ENCODE measurements around the gene PRMT5. TPM values are rescaled to one million over a fixed set of nuclear protein-coding genes. Genes with fewer than 3 reads are reported as not detected.
A peak's percentile ranks its signal among the peaks of the same experiment; 100 is the strongest.

Gene PRMT5
- total and polyA plus RNA-seq, 2 donors (not counting 3 experiments of a cell fraction or from before 2014, with no cell fraction given): 73.1 to 197 TPM

DNA sequence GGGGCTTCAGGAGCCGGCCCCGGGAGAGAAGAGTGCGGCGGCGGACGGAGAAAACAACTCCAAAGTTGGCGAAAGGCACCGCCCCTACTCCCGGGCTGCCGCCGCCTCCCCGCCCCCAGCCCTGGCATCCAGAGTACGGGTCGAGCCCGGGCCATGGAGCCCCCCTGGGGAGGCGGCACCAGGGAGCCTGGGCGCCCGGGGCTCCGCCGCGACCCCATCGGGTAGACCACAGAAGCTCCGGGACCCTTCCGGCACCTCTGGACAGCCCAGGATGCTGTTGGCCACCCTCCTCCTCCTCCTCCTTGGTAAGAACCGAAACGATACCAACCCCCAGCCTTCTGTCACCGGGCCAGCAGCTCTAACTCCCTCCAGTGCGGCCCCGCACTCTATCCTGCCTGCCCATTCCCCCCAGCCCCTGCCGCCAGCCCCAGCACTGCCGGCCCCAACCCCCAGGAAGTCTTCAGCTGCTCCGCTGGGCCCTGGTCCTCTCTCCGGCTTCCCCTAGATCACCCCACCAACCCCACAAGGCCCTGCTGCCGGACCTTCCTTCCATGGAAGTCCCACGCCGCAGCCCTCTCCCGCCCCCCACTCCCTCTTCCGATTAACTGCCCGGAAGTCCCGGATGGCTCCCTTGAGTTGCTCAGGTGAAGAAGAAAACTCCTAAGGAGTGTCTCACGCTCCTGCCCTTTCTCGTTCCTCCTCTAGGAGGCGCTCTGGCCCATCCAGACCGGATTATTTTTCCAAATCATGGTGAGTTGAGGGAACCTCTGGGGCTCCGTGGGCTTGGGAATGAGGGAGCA lies 56.9 kb downstream of the PRMT5 start:
- H3K4me1 ChIP-seq (ENCODE audit: control insufficient read depth, extremely low read depth, insufficient read depth, low read length): peaks cover 18% of the 10 kb centered on the region
- TF ChIP-seq POLR2A (IDR thresholded peaks at IDR 0.05; ENCODE audit: low read depth, low read length) (peak; percentile 59), MAX (IDR thresholded peaks at IDR 0.05; ENCODE audit: insufficient read depth, insufficient read length) (no peak), MYC (IDR thresholded peaks at IDR 0.05; ENCODE audit: low read depth, low read length) (no peak), CTCF (IDR thresholded peaks at IDR 0.05; ENCODE audit: extremely low read depth in 1 of 2, insufficient read depth in 1 of 2, low read depth in 1 of 2, low read length in 2 of 2) (peak; percentile 90 to 97)
- DNase-seq (ENCODE audit: low read depth, low spot score) (peak; percentile 87), FAIRE-seq (peak; percentile 82)
- dilution Hi-C loops (cut with MboI; ENCODE audit: extremely low pct_ligation_motif_present, low sequenced_read_pairs) (no loop called here), intact Hi-C loops (cut with micrococcal nuclease) (loop anchor here (1.0 kb wide), 5 partner anchors 12 to 315 kb away; partner anchors contain the start of gene DAD1)
- no peaks in the 10 kb centered on the region for H3K27me3 ChIP-seq (ENCODE audit: control insufficient read depth in 2 of 2, insufficient read depth in 2 of 2, low read length in 2 of 2)
- BruUV-seq (replicated peaks): TSS peak; percentile 17
- peak overlapping the region; percentile 97 for H3K4me2 ChIP-seq (ENCODE audit: insufficient read depth, low read length)
- no peaks in the 10 kb centered on the region for H3K9me1 ChIP-seq (replicated peaks; ENCODE audit: control insufficient read depth, extremely low read depth, insufficient read depth, low read length)
- H2AFZ ChIP-seq (ENCODE audit: low read depth, low read length): peak overlapping the region; percentile 97
- peaks cover 13 to 31% of the 10 kb centered on the region in 2 experiments for H3K36me3 ChIP-seq (ENCODE audit: control insufficient read depth in 2 of 2, extremely low read depth in 1 of 2, insufficient read depth in 2 of 2, low read length in 2 of 2)
- peak overlapping the region; percentile 89 for H3K27ac ChIP-seq (ENCODE audit: insufficient read depth, low read depth, low read length)
- no peaks in the 10 kb centered on the region for H4K20me1 ChIP-seq (replicated peaks; ENCODE audit: control insufficient read depth, extremely low read depth, insufficient read depth, low read length)
- ChIA-PET CTCF (interaction anchor here (0.6 to 4.7 kb wide), 21 partner anchors 10 to 317 kb away, joined by 3 to 75 read pairs (median 9); partner anchors contain the start of genes MMP14, PRMT5, RBM23 and REM2), POLR2A (interaction anchor here (0.5 to 0.7 kb wide), 3 partner anchors 17 to 257 kb away, joined by 3 to 4 read pairs (median 3); no protein-coding TSS in a partner anchor)
- H3K9me3 ChIP-seq (replicated peaks; ENCODE audit: control insufficient read depth, insufficient read depth, low read length): no peaks in the 10 kb centered on the region
- peak overlapping the region; percentile 93 for H3K9ac ChIP-seq (replicated peaks; ENCODE audit: extremely low read depth, insufficient read depth, low read length)
- peaks cover 15% of the 10 kb centered on the region for H3K79me2 ChIP-seq (ENCODE audit: control insufficient read depth, insufficient read depth, low read length)
- H3K4me3 ChIP-seq (replicated peaks in 1 of 3; ENCODE audit: insufficient read depth in 1 of 3, low read depth in 1 of 3, low read length in 3 of 3): peak overlapping the region; percentile 68 to 78 (median 76)

Measured in endothelial cell of umbilical vein (primary cell).